Duodenal mucosa (tissue), 2 donors: ENCODE results near the gene AMIGO3.
A peak's percentile ranks its signal among the peaks of the same experiment; 100 is the strongest.
"Not testable (repeated sequence)": the region's sequence is repeated elsewhere in the genome, so short reads cannot be mapped to it uniquely, and the experiment has no call there.

Experiments
- H3K27ac ChIP-seq: one replicate; pipeline ENCODE4 v1.7.0; 2013; ENCODE audit warnings: low read depth, low read length
- H3K27me3 ChIP-seq, 2 donors: one replicate each; pipeline ENCODE4 v1.7.0; 2013; ENCODE audit warnings: low read length in 2 of 2, control low read depth in 1 of 2; ENCODE audit not compliant: insufficient read depth in 2 of 2, control insufficient read depth in 1 of 2
- H3K36me3 ChIP-seq, 2 donors: one replicate each; pipeline ENCODE4 v1.7.0; 2013; ENCODE audit warnings: low read length in 2 of 2, control low read depth in 1 of 2; ENCODE audit not compliant: insufficient read depth in 2 of 2, control insufficient read depth in 1 of 2
- H3K4me1 ChIP-seq, 2 donors: one replicate each; pipeline ENCODE4 v1.7.0; 2013; ENCODE audit warnings: low read length in 2 of 2, control low read depth in 1 of 2; ENCODE audit not compliant: insufficient read depth in 2 of 2, control insufficient read depth in 1 of 2
- H3K4me3 ChIP-seq, 2 donors: one replicate each; pipeline ENCODE4 v1.7.0; 2013; ENCODE audit warnings: low read length in 2 of 2, low read depth in 1 of 2
- H3K9ac ChIP-seq, 2 donors: one replicate each; pipeline ENCODE4 v1.7.0; 2013; ENCODE audit warnings: low read length in 2 of 2, low read depth in 1 of 2
- H3K9me3 ChIP-seq, 2 donors: one replicate each; pipeline ENCODE4 v1.7.0; 2013; ENCODE audit warnings: low read length in 2 of 2, control low read depth in 1 of 2; ENCODE audit not compliant: control insufficient read depth in 1 of 2

AMIGO3 gene

GRCh38 chr3:49684453-49684852 lies 35.0 kb downstream of the AMIGO3 start:
- peaks cover 41 to 50% of the 10 kb centered on the region in 2 donors for H3K36me3 ChIP-seq
- peaks cover 0 to 16% of the 10 kb centered on the region in 2 donors for H3K4me1 ChIP-seq
- not testable (repeated sequence) for H3K27ac ChIP-seq, H3K27me3 ChIP-seq, H3K4me3 ChIP-seq, H3K9me3 ChIP-seq, H3K9ac ChIP-seq

GRCh38 chr3:49683162-49683561 lies 36.3 kb downstream of the AMIGO3 start:
- peaks cover 0 to 6% of the 10 kb centered on the region in 2 donors for H3K4me1 ChIP-seq
- no peaks in the 10 kb centered on the region for H3K27me3 ChIP-seq
- no peak overlapping the region for H3K9ac ChIP-seq
- no peak overlapping the region for H3K4me3 ChIP-seq
- H3K36me3 ChIP-seq: peaks cover 52 to 63% of the 10 kb centered on the region in 2 donors
- no peaks in the 10 kb centered on the region for H3K9me3 ChIP-seq
- H3K27ac ChIP-seq: no peak overlapping the region

- Histone ChIP-seq H3K27ac (no peak overlapping the region), H3K4me1 (no peaks in the 10 kb centered on the region), H3K9ac (no peak overlapping the region), H3K27me3 (no peaks in the 10 kb centered on the region), H3K4me3 (no peak overlapping the region), H3K9me3 (no peaks in the 10 kb centered on the region), H3K36me3 (peaks cover 68 to 79% of the 10 kb centered on the region in 2 donors)
These were observed 37.9 kb downstream of the AMIGO3 start for GRCh38 chr3:49681543-49681942.

GRCh38 chr3:49681232-49681522 lies 38.3 kb downstream of the AMIGO3 start:
- no peaks in the 10 kb centered on the region for H3K9me3 ChIP-seq
- H3K4me3 ChIP-seq: no peak overlapping the region
- H3K36me3 ChIP-seq: peaks cover 71 to 83% of the 10 kb centered on the region in 2 donors
- H3K4me1 ChIP-seq: no peaks in the 10 kb centered on the region
- no peak overlapping the region for H3K27ac ChIP-seq
- H3K27me3 ChIP-seq: no peaks in the 10 kb centered on the region
- H3K9ac ChIP-seq: no peak overlapping the region

- Histone ChIP-seq H3K4me1 (peaks cover 0 to 2% of the 10 kb centered on the region in 2 donors), H3K36me3 (peaks cover 73 to 88% of the 10 kb centered on the region in 2 donors), H3K9me3 (no peaks in the 10 kb centered on the region), H3K27ac (no peak overlapping the region), H3K9ac (no peak overlapping the region), H3K27me3 (no peaks in the 10 kb centered on the region), H3K4me3 (no peak overlapping the region)
These were observed 38.8 kb downstream of the AMIGO3 start for GRCh38 chr3:49680493-49681231.

GRCh38 chr3:49675912-49676311 lies 43.6 kb downstream of the AMIGO3 start:
- no peak overlapping the region for H3K4me3 ChIP-seq

GRCh38 chr3:49674497-49674983 lies 44.9 kb downstream of the AMIGO3 start:
- Histone ChIP-seq H3K27me3 (no peaks in the 10 kb centered on the region), H3K4me3 (peak overlapping the region; percentile 89 to 94), H3K27ac (peak overlapping the region; percentile 96), H3K4me1 (peaks cover 14 to 18% of the 10 kb centered on the region in 2 donors), H3K36me3 (peaks cover 32 to 42% of the 10 kb centered on the region in 2 donors), H3K9ac (peak overlapping the region; percentile 79 to 92), H3K9me3 (no peaks in the 10 kb centered on the region)

More at GRCh38 chr3:49675912-49676311, 43.6 kb downstream of the AMIGO3 start:
- Histone ChIP-seq H3K9me3 (no peaks in the 10 kb centered on the region), H3K4me1 (peaks cover 14 to 18% of the 10 kb centered on the region in 2 donors), H3K9ac (no peak overlapping the region), H3K27me3 (no peaks in the 10 kb centered on the region), H3K36me3 (peaks cover 43 to 56% of the 10 kb centered on the region in 2 donors), H3K27ac (no peak overlapping the region)

- peak within 1 kb of the TSS; percentile 89 to 94 for H3K4me3 ChIP-seq
- H3K36me3 ChIP-seq: peaks cover 27 to 35% of the 10 kb centered on the region in 2 donors
- H3K9me3 ChIP-seq: no peaks in the 10 kb centered on the region
- no peaks in the 10 kb centered on the region for H3K27me3 ChIP-seq
- peak within 1 kb of the TSS; percentile 79 to 92 for H3K9ac ChIP-seq
- peaks cover 14 to 18% of the 10 kb centered on the region in 2 donors for H3K4me1 ChIP-seq
- peak within 1 kb of the TSS; percentile 96 for H3K27ac ChIP-seq
These were observed 45.6 kb downstream of the AMIGO3 start, which contains the start of gene APEH for GRCh38 chr3:49673715-49674496. APEH (plus strand) TSS chr3:49674351; CDS start chr3:49674402, 51 bp downstream.

- Histone ChIP-seq H3K4me1 (peaks cover 14 to 18% of the 10 kb centered on the region in 2 donors), H3K4me3 (peak overlapping the region; percentile 89 to 94), H3K27ac (peak overlapping the region; percentile 96), H3K9ac (peak overlapping the region; percentile 58 to 79), H3K27me3 (no peaks in the 10 kb centered on the region), H3K9me3 (no peaks in the 10 kb centered on the region), H3K36me3 (peaks cover 21 to 29% of the 10 kb centered on the region in 2 donors)
These were observed 46.3 kb downstream of the AMIGO3 start for GRCh38 chr3:49673121-49673714.
